Measurements from ENCODE around the gene CZIB.

The CZIB gene

GRCh38 chr1:53220171-53220961, at the start of gene CZIB:
Gene CZIB (minus strand): TSS chr1:53220634. CDS start chr1:53220575, 59 bp downstream.
- DNase-seq: peak; percentile 77

- no peak for DNase-seq
These were observed 49.7 kb upstream of the CZIB start for GRCh38 chr1:53270107-53270506.

- DNase-seq: no peak
These were observed 47.3 kb upstream of the CZIB start for GRCh38 chr1:53267761-53268160.

GRCh38 chr1:53266038-53266437, 45.6 kb upstream of the CZIB start:
- no peak for DNase-seq

GRCh38 chr1:53265581-53265980, 45.1 kb upstream of the CZIB start:
- no peak for DNase-seq

- no peak for DNase-seq
These were observed 43.6 kb upstream of the CZIB start for GRCh38 chr1:53264048-53264447.

- DNase-seq: no peak
These were observed 41.6 kb upstream of the CZIB start for GRCh38 chr1:53262000-53262399.

GRCh38 chr1:53260631-53261247, 40.3 kb upstream of the CZIB start:
- DNase-seq: no peak

- no peak for DNase-seq
These were observed 39.5 kb upstream of the CZIB start for GRCh38 chr1:53259932-53260331.

- no peak for DNase-seq
These were observed 37.8 kb upstream of the CZIB start for GRCh38 chr1:53258216-53258615.

GRCh38 chr1:53257454-53258081, 37.1 kb upstream of the CZIB start:
- DNase-seq: no peak

- no peak for DNase-seq
These were observed 36.3 kb upstream of the CZIB start for GRCh38 chr1:53256511-53257453.

- DNase-seq: no peak
These were observed 34.6 kb upstream of the CZIB start for GRCh38 chr1:53255031-53255430.

- no peak for DNase-seq
These were observed 33.7 kb upstream of the CZIB start for GRCh38 chr1:53254011-53254640.

- no peak for DNase-seq
These were observed 29.9 kb upstream of the CZIB start for GRCh38 chr1:53250325-53250724.

- DNase-seq: no peak
These were observed 29.3 kb upstream of the CZIB start for GRCh38 chr1:53249706-53250105.

- DNase-seq: no peak
These were observed 26.1 kb upstream of the CZIB start for GRCh38 chr1:53246261-53247134.

- no peak for DNase-seq
These were observed 23.7 kb upstream of the CZIB start for GRCh38 chr1:53244141-53244540.

GRCh38 chr1:53242381-53242780, 21.9 kb upstream of the CZIB start:
- DNase-seq: no peak

GRCh38 chr1:53241828-53242227, 21.4 kb upstream of the CZIB start:
- DNase-seq: no peak
